LNCaP clone FGC (cell line): ENCODE results near the gene KLHL20.
"Not testable (repeated sequence)": the region's sequence is repeated elsewhere in the genome, so short reads cannot be mapped to it uniquely, and the experiment has no call there.

Experiments
- DNase-seq: peaks from one replicate; pipeline ENCODE4 v3.0.0-alpha.2; 2011; ENCODE audit warnings: low read depth
- H3K4me3 ChIP-seq: 2 replicates; pipeline ENCODE4 v1.5.1; 2011; ENCODE audit warnings: mild to moderate bottlenecking, low read depth, low read length, control low read depth
- CTCF ChIP-seq: IDR thresholded peaks from 2 replicates; pipeline ENCODE4 v1.5.1; 2012; ENCODE audit warnings: mild to moderate bottlenecking; ENCODE audit not compliant: control insufficient read depth, insufficient read depth; ENCODE audit errors: extremely low read depth

Gene KLHL20

GRCh38 chr1:173688300-173688699, 26.5 kb upstream of the KLHL20 start:
- H3K4me3 ChIP-seq = no peak overlapping the region
- TF ChIP-seq CTCF = no peak
- no peak for DNase-seq

- no peak overlapping the region for H3K4me3 ChIP-seq
- no peak for TF ChIP-seq CTCF
- DNase-seq = no peak
Measured at GRCh38 chr1:173693238-173693637, 21.5 kb upstream of the KLHL20 start.

GRCh38 chr1:173701299-173701698, 13.5 kb upstream of the KLHL20 start:
- not testable (repeated sequence) for H3K4me3 ChIP-seq, DNase-seq

GRCh38 chr1:173702736-173703135, 12.0 kb upstream of the KLHL20 start:
- TF ChIP-seq CTCF = no peak
- no peak overlapping the region for H3K4me3 ChIP-seq
- no peak for DNase-seq

- TF ChIP-seq CTCF = no peak
- H3K4me3 ChIP-seq = no peak overlapping the region
- DNase-seq = no peak
Measured at GRCh38 chr1:173705117-173705516, 9.7 kb upstream of the KLHL20 start.

- DNase-seq = no peak
- H3K4me3 ChIP-seq = no peak overlapping the region
- TF ChIP-seq CTCF = no peak
Measured at GRCh38 chr1:173708787-173709186, 6.0 kb upstream of the KLHL20 start.

GRCh38 chr1:173714441-173714758, 381 bp upstream of the KLHL20 start:
- TF ChIP-seq CTCF = no peak
- no peak for DNase-seq
- H3K4me3 ChIP-seq = peak overlapping the region; percentile 98

- no peak for TF ChIP-seq CTCF
- no peak for DNase-seq
- peak overlapping the region; percentile 98 for H3K4me3 ChIP-seq
Measured at GRCh38 chr1:173715538-173715844, 710 bp downstream of the KLHL20 start.
